SK-N-SH treated with all-trans-retinoic acid at 6 μM for 48 hours (cell line): ENCODE data around the gene KIAA0513.

Experiments
- ATAC-seq: fragments of 200-7000 bp; cut with Tn5 transposase; 3 replicates; pipeline ENCODE4 v1.9.1; 2020; ENCODE audit warnings: mild to moderate bottlenecking, moderate library complexity
- ARNTL ChIP-seq: fragments of 450-650 bp; formaldehyde crosslinking; IDR thresholded peaks from 2 replicates; pipeline ENCODE4 v1.5.0; 2020; ENCODE audit warnings: low read depth, mild to moderate bottlenecking, moderate library complexity, borderline replicate concordance
- BACH2 ChIP-seq: fragments of 250-450 bp; sonication (Bioruptor Pico); IDR thresholded peaks from 2 replicates; pipeline ENCODE4 v1.9.0; 2021; ENCODE audit warnings: mild to moderate bottlenecking, borderline replicate concordance
- CSDC2 ChIP-seq: fragments of 250-450 bp; sonication (Bioruptor Pico); IDR thresholded peaks from 2 replicates; pipeline ENCODE4 v1.5.0; 2020; ENCODE audit warnings: mild to moderate bottlenecking, moderate library complexity
- ESRRG ChIP-seq: fragments of 250-450 bp; sonication (Bioruptor Pico); IDR thresholded peaks from 2 replicates; pipeline ENCODE4 v1.6.1; 2021; ENCODE audit warnings: mild to moderate bottlenecking
- GLIS3 ChIP-seq: fragments of 250-450 bp; sonication (Bioruptor Pico); IDR thresholded peaks from 2 replicates; pipeline ENCODE4 v1.5.0; 2020; ENCODE audit warnings: mild to moderate bottlenecking, moderate library complexity
- ISL1 ChIP-seq: fragments of 250-450 bp; sonication (Bioruptor Pico); IDR thresholded peaks from 2 replicates; pipeline ENCODE4 v2.1.2; 2022; ENCODE audit warnings: mild to moderate bottlenecking, moderate library complexity
- OSR1 ChIP-seq: fragments of 250-450 bp; sonication (Bioruptor Pico); IDR thresholded peaks from 2 replicates; pipeline ENCODE4 v1.8.0; 2022; ENCODE audit warnings: moderate library complexity, mild to moderate bottlenecking, inconsistent platforms
- PPARA ChIP-seq: fragments of 250-450 bp; sonication (Bioruptor Pico); IDR thresholded peaks from 2 replicates; pipeline ENCODE4 v1.5.0; 2020; ENCODE audit warnings: mild to moderate bottlenecking, borderline replicate concordance
- RARB ChIP-seq: fragments of 250-450 bp; sonication (Bioruptor Pico); IDR thresholded peaks from 2 replicates; pipeline ENCODE4 v1.8.0; 2021; ENCODE audit warnings: mild to moderate bottlenecking, moderate library complexity
- SNAI2 ChIP-seq: fragments of 250-450 bp; sonication (Bioruptor Pico); IDR thresholded peaks from 2 replicates; pipeline ENCODE4 v1.5.0; 2020; ENCODE audit warnings: mild to moderate bottlenecking, moderate library complexity
- TCF4 ChIP-seq: fragments of 250-450 bp; sonication (Bioruptor Pico); IDR thresholded peaks from 2 replicates; pipeline ENCODE4 v1.8.0; 2021; ENCODE audit warnings: mild to moderate bottlenecking, moderate library complexity, borderline replicate concordance
- ZC3H10 ChIP-seq: fragments of 250-450 bp; sonication (Bioruptor Pico); IDR thresholded peaks from 2 replicates; pipeline ENCODE4 v1.5.1; 2021; ENCODE audit warnings: mild to moderate bottlenecking, moderate library complexity
- ZFP3 ChIP-seq: fragments of 250-450 bp; sonication (Bioruptor Pico); IDR thresholded peaks from 2 replicates; pipeline ENCODE4 v1.5.0; 2020; ENCODE audit warnings: mild to moderate bottlenecking, moderate library complexity
- ZFP30 ChIP-seq: fragments of 450-650 bp; formaldehyde crosslinking; IDR thresholded peaks from 2 replicates; pipeline ENCODE4 v1.5.0; 2022; ENCODE audit warnings: mild to moderate bottlenecking, moderate library complexity
- ZNF565 ChIP-seq: fragments of 450-650 bp; formaldehyde crosslinking; conservative IDR thresholded peaks from 2 replicates; pipeline ENCODE4 v1.5.0; 2020; ENCODE audit warnings: low read depth, mild to moderate bottlenecking, moderate library complexity
- ZNF70 ChIP-seq: fragments of 450-650 bp; formaldehyde crosslinking; IDR thresholded peaks from 2 replicates; pipeline ENCODE4 v1.5.0; 2020; ENCODE audit warnings: mild to moderate bottlenecking, moderate library complexity
- ZNF8 ChIP-seq: fragments of 450-650 bp; formaldehyde crosslinking; IDR thresholded peaks from 2 replicates; pipeline ENCODE4 v1.5.0; 2020; ENCODE audit warnings: mild to moderate bottlenecking, moderate library complexity
- TF ChIP-seq, protein P1 (sequence below): fragments of 250-450 bp; sonication (Bioruptor Pico); IDR thresholded peaks from 2 replicates; pipeline ENCODE4 v1.5.1; 2020; ENCODE audit warnings: low read depth, mild to moderate bottlenecking, moderate library complexity
- TF ChIP-seq, protein P2 (sequence below): fragments of 250-450 bp; sonication (Bioruptor Pico); IDR thresholded peaks from 2 replicates; pipeline ENCODE4 v1.5.1; 2021; ENCODE audit warnings: mild to moderate bottlenecking, moderate library complexity
- TF ChIP-seq, protein P3 (sequence below): fragments of 250-450 bp; sonication (Bioruptor Pico); IDR thresholded peaks from 2 replicates; pipeline ENCODE4 v1.8.0; 2021; ENCODE audit warnings: low read depth, mild to moderate bottlenecking, moderate library complexity, borderline replicate concordance
- TF ChIP-seq, protein P4 (sequence below): fragments of 250-450 bp; sonication (Bioruptor Pico); IDR thresholded peaks from 2 replicates; pipeline ENCODE4 v1.8.0; 2020; ENCODE audit warnings: mild to moderate bottlenecking, moderate library complexity, borderline replicate concordance

The KIAA0513 gene

DNA sequence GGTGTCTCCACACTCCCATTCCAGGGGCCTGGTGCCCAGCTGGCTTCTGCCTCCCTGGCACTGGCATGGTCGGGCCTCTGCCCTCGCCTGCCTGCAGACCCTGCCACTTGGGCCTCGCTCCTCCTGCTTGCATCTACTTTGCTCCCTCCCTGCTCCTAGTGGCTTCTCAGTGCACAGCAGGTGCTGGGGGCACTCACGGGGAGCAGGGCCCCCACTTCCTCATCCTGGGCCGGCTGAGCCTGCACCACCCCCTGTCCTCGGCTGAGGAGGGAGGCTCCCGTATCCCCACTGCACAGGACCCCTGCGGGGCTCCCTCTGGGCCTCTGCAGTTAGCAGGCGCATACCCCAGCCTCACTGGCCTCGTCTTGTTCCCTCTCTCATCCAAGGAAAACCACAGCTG lies 49.4 kb downstream of the KIAA0513 start:
- ATAC-seq, result no peak

DNA sequence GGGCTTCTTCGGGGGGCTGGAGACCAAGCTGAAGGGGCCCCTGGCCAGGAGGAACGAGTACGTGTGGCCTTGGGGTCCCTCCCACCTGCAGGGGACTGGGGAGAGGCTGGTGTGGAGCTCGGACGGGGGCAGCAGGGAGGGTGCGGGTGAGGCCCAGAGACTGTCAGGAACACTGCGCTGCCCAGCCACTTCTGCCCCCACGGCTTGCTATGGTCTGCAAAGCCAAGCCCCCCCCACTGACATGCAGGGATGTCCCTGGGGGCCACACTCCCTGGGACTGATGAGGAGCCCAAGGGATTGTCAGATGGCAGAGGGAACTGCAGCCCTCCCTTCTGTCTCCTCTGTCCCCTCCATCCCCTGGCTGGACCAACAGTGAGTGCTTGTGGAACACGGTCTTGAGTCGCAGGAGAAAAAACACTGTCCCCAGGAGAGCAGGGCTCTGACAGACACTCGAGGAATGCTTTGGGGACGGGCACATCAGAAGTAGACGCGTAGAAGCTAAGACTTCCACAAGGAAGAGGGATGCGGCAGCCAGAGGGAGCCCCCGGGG lies 50.1 kb downstream of the KIAA0513 start:
- ATAC-seq, result no peak
- TF ChIP-seq, protein P1, sequence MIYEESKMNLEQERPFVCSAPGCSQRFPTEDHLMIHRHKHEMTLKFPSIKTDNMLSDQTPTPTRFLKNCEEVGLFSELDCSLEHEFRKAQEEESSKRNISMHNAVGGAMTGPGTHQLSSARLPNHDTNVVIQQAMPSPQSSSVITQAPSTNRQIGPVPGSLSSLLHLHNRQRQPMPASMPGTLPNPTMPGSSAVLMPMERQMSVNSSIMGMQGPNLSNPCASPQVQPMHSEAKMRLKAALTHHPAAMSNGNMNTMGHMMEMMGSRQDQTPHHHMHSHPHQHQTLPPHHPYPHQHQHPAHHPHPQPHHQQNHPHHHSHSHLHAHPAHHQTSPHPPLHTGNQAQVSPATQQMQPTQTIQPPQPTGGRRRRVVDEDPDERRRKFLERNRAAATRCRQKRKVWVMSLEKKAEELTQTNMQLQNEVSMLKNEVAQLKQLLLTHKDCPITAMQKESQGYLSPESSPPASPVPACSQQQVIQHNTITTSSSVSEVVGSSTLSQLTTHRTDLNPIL, result no peak
- TF ChIP-seq ESRRG (CRISPR knock-in tag), result no peak
- no peak for TF ChIP-seq TCF4 (CRISPR knock-in tag)
- TF ChIP-seq ZNF70, result no peak
- TF ChIP-seq ARNTL (CRISPR knock-in tag), result no peak
- no peak for TF ChIP-seq ZC3H10 (CRISPR knock-in tag)
- TF ChIP-seq RARB (CRISPR knock-in tag), result no peak
- TF ChIP-seq ISL1, result no peak
- no peak for TF ChIP-seq ZFP3 (CRISPR knock-in tag)
- TF ChIP-seq ZNF8, result no peak
- TF ChIP-seq, protein P2, sequence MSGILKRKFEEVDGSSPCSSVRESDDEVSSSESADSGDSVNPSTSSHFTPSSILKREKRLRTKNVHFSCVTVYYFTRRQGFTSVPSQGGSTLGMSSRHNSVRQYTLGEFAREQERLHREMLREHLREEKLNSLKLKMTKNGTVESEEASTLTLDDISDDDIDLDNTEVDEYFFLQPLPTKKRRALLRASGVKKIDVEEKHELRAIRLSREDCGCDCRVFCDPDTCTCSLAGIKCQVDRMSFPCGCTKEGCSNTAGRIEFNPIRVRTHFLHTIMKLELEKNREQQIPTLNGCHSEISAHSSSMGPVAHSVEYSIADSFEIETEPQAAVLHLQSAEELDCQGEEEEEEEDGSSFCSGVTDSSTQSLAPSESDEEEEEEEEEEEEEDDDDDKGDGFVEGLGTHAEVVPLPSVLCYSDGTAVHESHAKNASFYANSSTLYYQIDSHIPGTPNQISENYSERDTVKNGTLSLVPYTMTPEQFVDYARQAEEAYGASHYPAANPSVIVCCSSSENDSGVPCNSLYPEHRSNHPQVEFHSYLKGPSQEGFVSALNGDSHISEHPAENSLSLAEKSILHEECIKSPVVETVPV (CRISPR knock-in tag), result no peak
- no peak for TF ChIP-seq CSDC2 (CRISPR knock-in tag)
- no peak for TF ChIP-seq SNAI2
- no peak for TF ChIP-seq ZNF565 (CRISPR knock-in tag)
- no peak for TF ChIP-seq GLIS3 (CRISPR knock-in tag)

More for the DNA sequence above, 49.4 kb downstream of the KIAA0513 start:
- TF ChIP-seq, protein P1, result no peak
- TF ChIP-seq OSR1 (CRISPR knock-in tag), result no peak
- TF ChIP-seq RARB (CRISPR knock-in tag), result no peak
- TF ChIP-seq SNAI2, result no peak
- TF ChIP-seq BACH2 (CRISPR knock-in tag), result no peak

DNA sequence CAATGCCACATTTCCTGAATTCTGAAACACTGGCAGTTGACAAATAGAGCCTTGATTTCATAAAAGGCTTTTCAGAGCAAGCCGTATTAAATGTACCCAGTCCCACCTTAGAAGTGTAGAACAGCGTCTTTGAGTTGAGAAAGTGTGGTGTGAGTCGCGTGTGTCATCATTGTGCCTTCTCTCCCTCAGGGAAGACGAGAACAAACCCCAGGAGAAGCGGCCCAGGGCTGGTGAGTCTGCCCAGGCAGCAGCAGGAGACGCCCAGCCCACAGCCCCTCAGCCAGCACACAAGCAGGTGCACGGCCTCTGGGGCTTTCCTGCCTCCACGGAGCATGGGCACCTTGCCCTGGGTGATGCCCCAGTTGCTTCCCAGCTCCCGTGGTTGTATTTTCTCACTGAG lies 50.6 kb downstream of the KIAA0513 start:
- TF ChIP-seq, protein P3, sequence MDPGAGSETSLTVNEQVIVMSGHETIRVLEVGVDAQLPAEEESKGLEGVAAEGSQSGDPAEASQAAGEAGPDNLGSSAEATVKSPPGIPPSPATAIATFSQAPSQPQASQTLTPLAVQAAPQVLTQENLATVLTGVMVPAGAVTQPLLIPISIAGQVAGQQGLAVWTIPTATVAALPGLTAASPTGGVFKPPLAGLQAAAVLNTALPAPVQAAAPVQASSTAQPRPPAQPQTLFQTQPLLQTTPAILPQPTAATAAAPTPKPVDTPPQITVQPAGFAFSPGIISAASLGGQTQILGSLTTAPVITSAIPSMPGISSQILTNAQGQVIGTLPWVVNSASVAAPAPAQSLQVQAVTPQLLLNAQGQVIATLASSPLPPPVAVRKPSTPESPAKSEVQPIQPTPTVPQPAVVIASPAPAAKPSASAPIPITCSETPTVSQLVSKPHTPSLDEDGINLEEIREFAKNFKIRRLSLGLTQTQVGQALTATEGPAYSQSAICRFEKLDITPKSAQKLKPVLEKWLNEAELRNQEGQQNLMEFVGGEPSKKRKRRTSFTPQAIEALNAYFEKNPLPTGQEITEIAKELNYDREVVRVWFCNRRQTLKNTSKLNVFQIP (CRISPR knock-in tag), result no peak
- TF ChIP-seq, protein P4, sequence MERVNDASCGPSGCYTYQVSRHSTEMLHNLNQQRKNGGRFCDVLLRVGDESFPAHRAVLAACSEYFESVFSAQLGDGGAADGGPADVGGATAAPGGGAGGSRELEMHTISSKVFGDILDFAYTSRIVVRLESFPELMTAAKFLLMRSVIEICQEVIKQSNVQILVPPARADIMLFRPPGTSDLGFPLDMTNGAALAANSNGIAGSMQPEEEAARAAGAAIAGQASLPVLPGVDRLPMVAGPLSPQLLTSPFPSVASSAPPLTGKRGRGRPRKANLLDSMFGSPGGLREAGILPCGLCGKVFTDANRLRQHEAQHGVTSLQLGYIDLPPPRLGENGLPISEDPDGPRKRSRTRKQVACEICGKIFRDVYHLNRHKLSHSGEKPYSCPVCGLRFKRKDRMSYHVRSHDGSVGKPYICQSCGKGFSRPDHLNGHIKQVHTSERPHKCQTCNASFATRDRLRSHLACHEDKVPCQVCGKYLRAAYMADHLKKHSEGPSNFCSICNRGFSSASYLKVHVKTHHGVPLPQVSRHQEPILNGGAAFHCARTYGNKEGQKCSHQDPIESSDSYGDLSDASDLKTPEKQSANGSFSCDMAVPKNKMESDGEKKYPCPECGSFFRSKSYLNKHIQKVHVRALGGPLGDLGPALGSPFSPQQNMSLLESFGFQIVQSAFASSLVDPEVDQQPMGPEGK (CRISPR knock-in tag), result no peak
- TF ChIP-seq ARNTL (CRISPR knock-in tag), result no peak
- no peak for TF ChIP-seq ZNF8
- no peak for TF ChIP-seq ZC3H10 (CRISPR knock-in tag)
- no peak for TF ChIP-seq PPARA (CRISPR knock-in tag)
- no peak for TF ChIP-seq TCF4 (CRISPR knock-in tag)
- no peak for TF ChIP-seq ESRRG (CRISPR knock-in tag)
- no peak for TF ChIP-seq ZNF70
- TF ChIP-seq GLIS3 (CRISPR knock-in tag), result no peak
- no peak for TF ChIP-seq OSR1 (CRISPR knock-in tag)
- TF ChIP-seq, protein P1, result no peak
- no peak for TF ChIP-seq ZFP3 (CRISPR knock-in tag)
- TF ChIP-seq, protein P2 (CRISPR knock-in tag), result no peak
- no peak for TF ChIP-seq ISL1
- no peak for TF ChIP-seq ZFP30 (CRISPR knock-in tag)
- ATAC-seq, result no peak
